ENCODE results near the gene LY9. TPM values are rescaled to one million over a fixed set of nuclear protein-coding genes. Genes with fewer than 3 reads are reported as not detected.
"Not testable (repeated sequence)": the region's sequence is repeated elsewhere in the genome, so short reads cannot be mapped to it uniquely, and the experiment has no call there.

Gene LY9
- total RNA-seq, 1 experiment from 2014 or later, result 1.7 TPM

GRCh38 chr1:160874935-160875334, 79.0 kb downstream of the LY9 start:
- H3K4me3 ChIP-seq (ENCODE audit: low read length), result no peak overlapping the region
- no peak overlapping the region for H3K9ac ChIP-seq (ENCODE audit: low read length)
- H3K27ac ChIP-seq (ENCODE audit: low read length), result no peak overlapping the region
- no peaks in the 10 kb centered on the region for H4K20me1 ChIP-seq (ENCODE audit: insufficient read depth, low read depth, low read length)
- no peak for DNase-seq
- no peaks in the 10 kb centered on the region for H3K4me1 ChIP-seq (ENCODE audit: low read length)
- no peaks in the 10 kb centered on the region for H3K79me2 ChIP-seq (ENCODE audit: low read length)
- no peaks in the 10 kb centered on the region for H3K27me3 ChIP-seq (ENCODE audit: low read length)
- H3K4me2 ChIP-seq (ENCODE audit: low read depth, low read length, poor library complexity, severe bottlenecking), result no peak overlapping the region
- H3K9me2 ChIP-seq (replicated peaks; ENCODE audit: insufficient read depth, low read length), result no peaks in the 10 kb centered on the region
- H3K9me3 ChIP-seq (ENCODE audit: low read length), result no peaks in the 10 kb centered on the region
- H2AFZ ChIP-seq (ENCODE audit: low read length), result no peak overlapping the region
- no peaks in the 10 kb centered on the region for H3K36me3 ChIP-seq (ENCODE audit: insufficient read depth, low read length)

- not testable (repeated sequence) for H3K4me2 ChIP-seq (ENCODE audit: low read depth, low read length, poor library complexity, severe bottlenecking); H3K9me3 ChIP-seq (ENCODE audit: low read length); H3K27me3 ChIP-seq (ENCODE audit: low read length); H3K36me3 ChIP-seq (ENCODE audit: insufficient read depth, low read length); DNase-seq; H3K9ac ChIP-seq (ENCODE audit: low read length); H3K4me3 ChIP-seq (ENCODE audit: low read length); H3K79me2 ChIP-seq (ENCODE audit: low read length); H3K9me2 ChIP-seq (replicated peaks; ENCODE audit: insufficient read depth, low read length); H2AFZ ChIP-seq (ENCODE audit: low read length); H4K20me1 ChIP-seq (ENCODE audit: insufficient read depth, low read depth, low read length); H3K4me1 ChIP-seq (ENCODE audit: low read length); H3K27ac ChIP-seq (ENCODE audit: low read length)
Observed at GRCh38 chr1:160875591-160875990, 79.6 kb downstream of the LY9 start.

- H3K9me2 ChIP-seq (replicated peaks; ENCODE audit: insufficient read depth, low read length), result no peaks in the 10 kb centered on the region
- no peak overlapping the region for H3K9ac ChIP-seq (ENCODE audit: low read length)
- H3K4me1 ChIP-seq (ENCODE audit: low read length), result no peaks in the 10 kb centered on the region
- H2AFZ ChIP-seq (ENCODE audit: low read length), result no peak overlapping the region
- no peaks in the 10 kb centered on the region for H3K27me3 ChIP-seq (ENCODE audit: low read length)
- no peaks in the 10 kb centered on the region for H4K20me1 ChIP-seq (ENCODE audit: insufficient read depth, low read depth, low read length)
- no peak for DNase-seq
- H3K9me3 ChIP-seq (ENCODE audit: low read length), result no peaks in the 10 kb centered on the region
- H3K4me3 ChIP-seq (ENCODE audit: low read length), result no peak overlapping the region
- H3K36me3 ChIP-seq (ENCODE audit: insufficient read depth, low read length), result no peaks in the 10 kb centered on the region
- H3K27ac ChIP-seq (ENCODE audit: low read length), result no peak overlapping the region
- H3K79me2 ChIP-seq (ENCODE audit: low read length), result no peaks in the 10 kb centered on the region
- no peak overlapping the region for H3K4me2 ChIP-seq (ENCODE audit: low read depth, low read length, poor library complexity, severe bottlenecking)
Observed at GRCh38 chr1:160876311-160876710, 80.3 kb downstream of the LY9 start.

GRCh38 chr1:160877221-160877620, 81.2 kb downstream of the LY9 start:
- DNase-seq, result peak; percentile 50
- no peaks in the 10 kb centered on the region for H3K79me2 ChIP-seq (ENCODE audit: low read length)
- H3K36me3 ChIP-seq (ENCODE audit: insufficient read depth, low read length), result no peaks in the 10 kb centered on the region
- no peak overlapping the region for H2AFZ ChIP-seq (ENCODE audit: low read length)
- H3K9me2 ChIP-seq (replicated peaks; ENCODE audit: insufficient read depth, low read length), result no peaks in the 10 kb centered on the region
- no peaks in the 10 kb centered on the region for H3K27me3 ChIP-seq (ENCODE audit: low read length)
- no peak overlapping the region for H3K27ac ChIP-seq (ENCODE audit: low read length)
- no peak overlapping the region for H3K4me3 ChIP-seq (ENCODE audit: low read length)
- no peaks in the 10 kb centered on the region for H3K9me3 ChIP-seq (ENCODE audit: low read length)
- H4K20me1 ChIP-seq (ENCODE audit: insufficient read depth, low read depth, low read length), result no peaks in the 10 kb centered on the region
- no peak overlapping the region for H3K9ac ChIP-seq (ENCODE audit: low read length)
- H3K4me1 ChIP-seq (ENCODE audit: low read length), result no peaks in the 10 kb centered on the region
- H3K4me2 ChIP-seq (ENCODE audit: low read depth, low read length, poor library complexity, severe bottlenecking), result no peak overlapping the region

Other genes with a start within 250 kb of the LY9 start
- 14.4 and 29.4 TPM in 2 replicates for gene CD84, start 216.7 kb upstream of the LY9 start, total RNA-seq (2014; rRNA removed; shearing (Covaris generic); ENCODE audit: low replicate concordance)
- 0.30 and 1.1 TPM in 2 replicates for gene SLAMF1, start 149.1 kb upstream of the LY9 start, total RNA-seq (2014; rRNA removed; shearing (Covaris generic); ENCODE audit: low replicate concordance)
- gene CD48, start 84.4 kb upstream of the LY9 start, total RNA-seq (2014; rRNA removed; shearing (Covaris generic); ENCODE audit: low replicate concordance), result 26.9 and 56.3 TPM in 2 replicates
- 0.15 and 0.76 TPM in 2 replicates for gene SLAMF7, start 56.9 kb upstream of the LY9 start, total RNA-seq (2014; rRNA removed; shearing (Covaris generic); ENCODE audit: low replicate concordance)
- gene CD244, start 66.7 kb downstream of the LY9 start, total RNA-seq (2014; rRNA removed; shearing (Covaris generic); ENCODE audit: low replicate concordance), result not detected in 2 replicates
- gene ITLN1, start 89.0 kb downstream of the LY9 start, total RNA-seq (2014; rRNA removed; shearing (Covaris generic); ENCODE audit: low replicate concordance), result not detected in 2 replicates
- gene ITLN2, start 158.6 kb downstream of the LY9 start, total RNA-seq (2014; rRNA removed; shearing (Covaris generic); ENCODE audit: low replicate concordance), result not detected in 2 replicates
- gene F11R, start 225.0 kb downstream of the LY9 start, total RNA-seq (2014; rRNA removed; shearing (Covaris generic); ENCODE audit: low replicate concordance), result 0.36 and 6.5 TPM in 2 replicates
- 16.0 and 32.3 TPM in 2 replicates for gene TSTD1, start 242.8 kb downstream of the LY9 start, total RNA-seq (2014; rRNA removed; shearing (Covaris generic); ENCODE audit: low replicate concordance)
- gene USF1, start 249.8 kb downstream of the LY9 start, total RNA-seq (2014; rRNA removed; shearing (Covaris generic); ENCODE audit: low replicate concordance), result 61.2 and 111 TPM in 2 replicates

Data from Karpas-422 (cell line).